ENCODE data around the gene CASTOR2. TPM values are rescaled to one million over a fixed set of nuclear protein-coding genes. Genes with fewer than 3 reads are reported as not detected.
"Not testable (repeated sequence)": the region's sequence is repeated elsewhere in the genome, so short reads cannot be mapped to it uniquely, and the experiment has no call there.

The CASTOR2 gene
- 1 to 10 TPM; 4.9 to 5.0 TPM for total RNA-seq

DNA sequence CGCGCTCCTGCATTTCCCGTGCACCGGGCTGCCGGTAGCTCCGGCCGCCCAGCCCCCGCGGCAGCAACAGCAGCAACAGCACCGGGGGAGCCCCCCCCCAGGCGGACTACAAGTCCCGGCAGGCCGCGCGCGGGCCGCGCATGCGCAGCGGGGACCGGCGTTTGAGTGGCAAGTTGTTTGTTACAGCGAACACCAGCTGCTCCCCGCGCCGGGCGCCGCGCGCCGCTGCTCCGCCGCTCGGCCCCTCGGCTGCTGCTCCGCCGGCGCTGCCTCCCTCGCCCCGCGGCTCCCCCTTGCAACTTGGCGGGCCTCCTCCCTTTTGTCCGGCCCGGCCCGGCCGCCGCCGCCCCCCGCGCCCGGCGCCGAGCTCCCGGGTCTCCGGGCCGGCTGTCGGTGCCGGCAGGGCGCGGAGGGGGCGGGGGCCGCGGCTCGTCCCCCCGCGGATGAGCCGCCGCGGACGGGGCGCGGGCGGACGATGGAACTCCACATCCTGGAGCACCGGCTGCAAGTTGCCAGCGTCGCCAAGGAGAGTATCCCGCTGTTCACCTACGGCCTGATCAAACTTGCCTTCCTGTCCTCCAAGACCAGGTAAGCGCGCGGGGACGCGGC is at the start of gene CASTOR2:
Gene CASTOR2 (plus strand): TSS at position 195 of the 609 bp plus-strand sequence. CDS start 281 bp downstream, at position 476.
- POLR2A ChIA-PET, CTCF ChIA-PET: not testable (repeated sequence)

DNA sequence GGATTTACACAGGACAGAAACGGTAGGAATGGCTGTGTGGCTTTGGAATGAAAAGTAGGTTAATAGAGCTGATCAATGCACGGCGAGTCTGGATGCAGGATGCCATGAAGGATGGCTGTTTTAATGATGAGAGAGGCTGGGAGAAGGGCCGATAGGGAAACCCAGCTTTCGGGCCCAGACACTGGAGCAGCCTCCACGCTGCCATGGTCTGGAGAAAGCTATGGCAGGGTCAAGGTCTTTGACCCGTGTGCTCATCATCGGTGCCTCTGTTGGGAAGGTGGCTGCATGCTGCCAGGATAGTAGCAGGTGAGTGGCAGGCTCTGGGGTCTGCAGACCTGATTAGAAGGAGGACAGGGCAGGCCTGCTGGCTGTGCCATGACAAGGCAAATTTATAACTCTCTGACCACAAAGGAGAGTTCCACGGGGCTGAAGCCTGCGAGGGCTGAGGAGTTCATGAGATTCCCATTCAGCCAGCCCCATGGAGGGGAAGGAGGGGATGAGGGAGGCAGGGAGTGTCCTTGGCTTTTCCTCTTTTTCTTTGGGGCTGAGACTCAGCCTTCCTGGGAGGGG is 42.1 kb upstream of the CASTOR2 start:
- POLR2A ChIA-PET, CTCF ChIA-PET: not testable (repeated sequence)

DNA sequence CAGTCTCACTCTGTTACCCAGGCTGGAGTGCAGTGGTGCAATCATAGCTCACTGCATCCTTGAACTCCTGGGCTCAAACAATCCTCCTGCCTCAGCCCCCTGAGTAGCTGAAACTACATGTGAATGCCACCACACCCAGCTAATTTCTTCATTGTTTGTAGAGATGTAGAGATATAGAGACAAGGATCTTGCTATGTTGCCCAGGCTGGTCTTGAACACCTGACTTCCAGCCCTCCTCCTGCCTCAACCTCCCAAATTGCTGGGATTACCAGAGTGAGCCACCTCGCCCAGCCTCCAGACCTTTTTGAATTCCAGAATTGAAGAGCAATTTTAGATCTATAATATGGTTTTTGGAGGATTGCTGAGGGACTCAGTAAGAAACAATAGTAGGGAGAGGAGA is 40.9 kb upstream of the CASTOR2 start:
- CTCF ChIA-PET, POLR2A ChIA-PET: not testable (repeated sequence)

DNA sequence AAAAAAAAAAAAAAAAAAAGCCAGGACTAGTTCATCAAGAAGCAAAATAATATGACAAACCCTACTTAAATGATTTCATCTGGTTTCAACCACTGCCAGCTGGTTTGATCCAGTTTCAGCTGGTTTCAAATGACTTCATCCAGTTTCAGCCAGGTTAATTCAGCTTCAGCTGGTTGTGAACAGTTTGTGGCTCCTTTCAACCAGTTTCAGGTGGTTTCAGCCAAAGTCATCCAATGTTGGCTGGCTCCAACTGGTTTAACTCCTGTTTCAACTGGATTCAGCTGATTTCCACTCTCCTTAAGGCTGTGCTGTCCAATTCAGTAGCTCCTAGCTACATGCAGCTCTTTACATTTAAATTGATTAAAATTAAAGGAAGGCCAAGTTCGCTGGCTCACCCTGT is 37.5 kb upstream of the CASTOR2 start:
- POLR2A ChIA-PET, CTCF ChIA-PET: not testable (repeated sequence)

DNA sequence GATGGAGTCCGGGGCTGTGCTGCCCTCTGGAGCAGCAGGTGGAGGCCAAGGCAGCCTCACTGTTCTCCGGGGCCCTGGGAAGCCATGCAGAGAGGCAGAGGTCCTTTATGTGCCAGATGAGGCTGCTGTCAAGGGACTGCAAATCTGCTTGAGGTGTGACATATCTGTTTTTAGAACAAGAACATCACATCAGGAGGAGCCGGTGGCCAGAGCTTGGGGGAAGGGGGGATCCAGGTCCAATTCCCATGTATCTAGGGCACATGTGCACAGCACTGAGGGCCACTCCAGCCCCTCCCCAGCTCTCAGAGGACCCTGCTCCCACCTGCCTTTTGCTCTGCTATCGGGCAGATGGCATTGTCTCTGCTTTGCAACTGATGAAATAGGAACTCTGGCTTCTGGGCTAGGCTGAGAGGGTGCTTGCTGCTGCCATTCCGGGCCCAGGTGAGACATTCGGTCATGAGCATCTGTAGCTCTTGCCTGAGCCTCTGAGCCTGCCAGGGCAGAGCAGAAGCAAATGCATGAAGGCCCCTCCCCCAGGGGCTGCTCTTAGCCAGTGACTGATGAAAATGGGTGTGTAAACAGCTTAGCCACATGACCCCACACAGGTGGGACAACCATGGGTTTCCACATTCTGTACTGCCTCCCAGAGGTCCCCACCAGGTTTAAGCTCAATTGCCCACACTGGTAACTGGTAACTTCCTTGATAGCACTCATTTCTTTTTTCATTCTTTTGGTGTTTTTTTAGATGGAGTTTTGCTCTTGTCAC is 32.8 kb upstream of the CASTOR2 start:
- CTCF ChIA-PET, POLR2A ChIA-PET: not testable (repeated sequence)

DNA sequence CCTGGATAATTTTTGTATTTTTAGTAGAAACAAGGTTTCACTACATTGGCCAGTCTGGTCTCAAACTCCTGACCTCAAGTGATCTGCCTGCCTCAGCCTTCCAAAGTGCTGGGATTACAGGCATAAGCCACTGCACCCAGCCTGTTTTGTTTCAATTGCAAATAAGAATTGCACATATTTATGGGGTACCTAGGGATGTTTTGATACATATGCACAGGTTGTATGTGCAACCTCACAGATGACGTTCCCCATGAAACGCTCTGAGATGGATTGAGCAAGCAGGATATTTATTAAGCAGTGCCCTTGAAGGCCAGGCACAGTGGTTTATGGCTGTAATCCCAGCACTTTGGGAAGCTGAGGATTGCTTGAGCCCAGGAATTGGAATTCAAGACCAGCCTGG is 25.1 kb upstream of the CASTOR2 start:
- POLR2A ChIA-PET, CTCF ChIA-PET: not testable (repeated sequence)

DNA sequence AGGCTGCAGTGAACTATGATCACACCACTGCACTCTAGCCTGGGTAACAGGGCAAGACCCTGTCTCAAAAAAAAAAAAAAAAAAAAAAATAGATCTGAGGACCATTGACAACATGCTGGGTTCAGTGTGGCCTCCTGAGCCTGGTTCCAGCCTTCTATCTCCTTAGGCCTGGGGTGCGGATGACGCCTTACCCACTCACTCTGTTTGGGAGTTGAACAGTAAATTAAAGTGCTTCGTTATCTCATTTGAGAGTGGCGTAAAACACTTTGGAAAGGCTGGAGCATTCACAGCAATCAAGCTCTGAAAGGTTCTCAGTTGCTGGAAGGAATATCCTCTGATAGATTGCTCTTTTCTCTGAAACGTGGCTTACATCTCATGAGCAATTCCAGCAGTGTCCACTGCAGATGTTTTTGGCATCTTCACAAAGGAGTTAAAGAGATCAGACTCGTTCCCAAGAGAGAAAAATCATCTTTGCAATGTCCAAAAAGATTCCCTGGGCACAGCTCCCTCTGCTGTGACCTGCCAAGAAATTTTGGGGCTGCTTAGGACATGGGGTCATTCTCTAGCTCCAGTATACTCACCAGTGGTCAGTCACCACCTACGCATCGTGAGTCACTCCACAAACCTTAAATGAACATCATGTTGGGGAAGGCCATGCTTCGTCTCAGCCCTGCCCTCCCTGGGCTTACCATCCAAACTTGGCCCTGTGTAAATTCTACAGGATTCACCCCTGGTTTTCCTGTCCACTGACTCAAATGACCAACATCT is 23.0 kb upstream of the CASTOR2 start:
- CTCF ChIA-PET, POLR2A ChIA-PET: not testable (repeated sequence)

DNA sequence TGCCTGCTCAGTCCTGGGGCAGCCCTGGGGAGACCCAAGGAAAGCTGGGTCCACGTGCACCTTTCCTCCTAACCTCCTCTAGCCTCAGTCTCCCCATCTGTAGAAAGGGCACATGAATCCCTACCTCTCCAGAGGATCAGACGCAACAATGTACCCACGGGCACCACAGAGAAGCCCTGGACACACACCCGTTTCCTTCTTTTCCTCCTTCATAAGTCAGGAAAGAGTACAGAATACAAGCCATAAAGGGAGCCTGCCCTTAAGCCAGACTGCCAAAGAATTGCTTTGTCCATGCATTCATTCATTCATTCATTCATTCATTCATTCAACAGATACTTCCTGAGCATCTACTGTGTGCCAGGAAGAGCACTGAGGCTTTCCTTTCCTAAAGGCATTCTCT is 20.6 kb upstream of the CASTOR2 start:
- CTCF ChIA-PET, POLR2A ChIA-PET: not testable (repeated sequence)

DNA sequence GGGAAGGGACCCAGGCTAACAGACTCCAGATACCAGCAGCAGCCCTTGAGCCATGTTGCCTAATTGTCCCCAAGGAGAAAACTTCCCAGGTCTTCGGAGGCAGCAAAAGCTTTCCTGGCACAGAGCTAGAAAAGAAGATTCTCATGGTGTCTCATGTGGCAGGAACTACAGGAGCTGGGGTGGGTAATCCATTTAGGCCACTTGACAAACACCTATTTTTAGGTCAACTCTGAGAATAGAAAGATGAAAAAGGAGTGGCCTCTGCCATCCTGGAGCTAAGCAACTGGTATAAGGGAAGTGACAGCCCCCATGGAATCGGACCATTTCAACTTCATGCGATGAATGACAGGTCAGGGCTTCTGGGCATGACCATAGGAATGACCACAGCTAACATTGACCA is 16.8 kb upstream of the CASTOR2 start:
- POLR2A ChIA-PET, CTCF ChIA-PET: not testable (repeated sequence)

DNA sequence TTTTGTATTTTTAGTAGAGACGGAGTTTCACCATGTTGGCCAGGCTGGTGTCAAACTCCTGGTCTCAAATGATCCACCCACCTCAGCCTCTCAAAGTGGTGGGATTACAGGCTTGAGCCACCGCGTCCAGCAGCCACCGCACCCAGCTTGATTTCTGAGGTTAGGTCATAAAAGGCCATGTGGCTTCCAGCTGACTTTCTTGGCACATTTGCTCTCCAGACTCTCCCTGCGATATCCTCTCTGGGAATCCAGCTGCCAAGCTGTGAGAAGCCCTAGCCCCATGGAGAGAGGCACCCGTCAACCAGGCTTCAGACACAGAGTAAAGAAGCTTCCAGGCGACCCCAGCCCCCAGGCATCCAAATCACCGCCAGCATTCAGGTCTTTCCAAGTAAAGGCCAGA is 10.7 kb upstream of the CASTOR2 start:
- CTCF ChIA-PET, POLR2A ChIA-PET: not testable (repeated sequence)

DNA sequence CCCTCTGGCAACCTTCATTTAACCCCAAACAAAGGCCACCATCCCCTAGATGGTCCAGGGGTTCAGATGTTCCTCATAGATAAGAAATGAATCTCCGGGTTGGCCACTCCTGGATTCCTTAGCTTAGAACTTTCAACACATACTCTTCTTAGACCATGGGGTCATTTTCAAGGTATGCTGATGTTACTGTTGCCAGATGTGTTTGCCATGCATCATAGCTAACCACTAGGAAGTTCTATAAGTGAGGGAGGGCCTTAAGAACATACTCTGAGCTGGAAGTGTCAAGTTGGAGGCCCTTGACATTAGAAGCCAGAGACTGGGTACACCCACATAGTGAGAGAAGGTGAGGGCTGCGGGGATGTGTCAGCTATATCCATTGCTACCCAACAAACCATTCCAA is 6.2 kb upstream of the CASTOR2 start:
- POLR2A ChIA-PET, CTCF ChIA-PET: not testable (repeated sequence)

DNA sequence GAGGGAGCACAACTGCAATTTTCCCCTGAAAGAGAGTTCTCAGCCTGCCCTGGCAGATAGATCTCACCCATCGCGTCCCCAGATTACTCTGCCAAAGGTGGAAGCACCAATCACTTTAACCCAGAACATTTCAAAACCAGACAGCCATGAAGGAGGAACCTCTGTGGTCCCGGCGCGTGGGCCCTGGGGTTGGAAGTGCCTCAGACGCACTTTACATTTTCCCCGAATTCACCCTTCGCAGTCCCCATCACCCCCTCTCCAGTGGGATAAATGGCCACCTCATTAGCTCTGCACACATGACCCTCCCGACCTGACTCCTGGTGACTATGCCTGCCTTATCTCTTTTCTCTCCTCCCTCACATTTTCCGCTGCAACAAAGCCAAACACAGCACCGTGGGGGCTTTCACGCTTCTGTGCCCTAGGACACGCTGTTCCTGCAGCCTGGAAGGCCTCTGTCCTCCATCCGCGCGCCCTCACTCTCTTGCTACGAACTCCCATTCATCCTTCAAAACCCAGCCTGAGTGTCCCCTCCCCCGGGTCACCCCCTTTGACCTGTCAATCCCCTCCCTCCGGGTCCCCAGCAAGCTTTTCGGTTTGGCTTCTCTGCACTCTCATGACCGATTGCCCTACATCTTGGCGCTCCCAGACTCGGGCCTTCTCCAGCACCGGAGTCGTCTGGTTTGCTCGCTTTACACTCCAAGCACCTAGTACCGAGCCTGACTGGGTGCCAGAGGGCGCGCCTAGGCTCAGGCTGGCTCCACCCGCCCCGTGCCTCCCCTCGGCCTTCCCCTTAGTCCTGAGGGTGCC is 598 bp upstream of the CASTOR2 start:
- CTCF ChIA-PET, POLR2A ChIA-PET: not testable (repeated sequence)

DNA sequence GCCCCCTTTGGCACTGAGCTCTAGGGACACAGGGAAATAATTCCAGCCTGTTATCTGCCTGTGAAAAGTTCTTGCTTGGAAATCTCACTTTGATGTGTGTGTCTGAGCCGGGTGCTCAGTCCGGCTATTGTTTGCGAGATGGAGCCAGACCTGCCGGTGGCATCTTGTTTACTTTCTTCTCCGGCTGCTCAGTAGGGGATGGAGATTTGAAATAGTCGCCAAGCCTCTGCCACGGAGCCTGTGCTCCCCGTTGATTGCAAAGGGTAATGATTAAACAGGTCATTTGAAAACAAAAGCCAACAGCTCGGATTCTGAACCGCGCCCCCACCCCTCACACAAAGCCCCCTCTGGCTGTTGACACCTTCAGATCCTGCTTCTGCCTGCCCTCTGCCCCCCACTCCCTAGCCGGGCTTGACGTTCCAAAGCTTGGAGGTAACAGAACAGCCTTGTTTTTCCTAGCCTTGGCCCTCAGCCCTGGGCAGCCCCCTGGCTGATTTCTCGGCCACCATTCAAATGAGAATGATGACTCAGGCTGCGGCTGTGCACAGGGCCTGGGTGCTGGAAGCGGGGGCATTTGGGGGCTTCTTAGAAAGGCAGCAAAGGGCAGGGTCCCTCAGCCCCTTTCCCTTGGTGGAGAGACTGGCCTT is 1.8 kb downstream of the CASTOR2 start:
- CTCF ChIA-PET, POLR2A ChIA-PET: not testable (repeated sequence)

DNA sequence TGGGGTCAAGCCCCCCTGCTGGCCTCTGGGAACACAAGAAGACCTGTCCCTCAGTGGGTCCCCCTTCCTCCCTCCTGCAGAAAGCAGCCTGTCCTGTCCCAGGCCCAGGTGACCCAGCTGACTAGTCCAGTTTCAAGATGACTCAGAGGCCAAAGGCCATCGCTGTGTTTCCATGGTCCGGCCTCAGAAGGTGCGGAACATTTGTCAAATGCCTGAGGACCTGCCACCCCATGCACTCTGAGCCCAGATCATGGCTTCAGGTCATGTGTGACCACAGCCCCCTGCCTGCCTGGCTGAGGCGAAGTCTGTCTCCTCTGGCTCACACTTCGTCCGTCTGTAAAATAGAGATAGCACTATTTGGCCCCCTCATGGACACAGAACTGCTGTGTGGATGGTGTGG is 2.4 kb downstream of the CASTOR2 start:
- POLR2A ChIA-PET, result not testable (repeated sequence)

DNA sequence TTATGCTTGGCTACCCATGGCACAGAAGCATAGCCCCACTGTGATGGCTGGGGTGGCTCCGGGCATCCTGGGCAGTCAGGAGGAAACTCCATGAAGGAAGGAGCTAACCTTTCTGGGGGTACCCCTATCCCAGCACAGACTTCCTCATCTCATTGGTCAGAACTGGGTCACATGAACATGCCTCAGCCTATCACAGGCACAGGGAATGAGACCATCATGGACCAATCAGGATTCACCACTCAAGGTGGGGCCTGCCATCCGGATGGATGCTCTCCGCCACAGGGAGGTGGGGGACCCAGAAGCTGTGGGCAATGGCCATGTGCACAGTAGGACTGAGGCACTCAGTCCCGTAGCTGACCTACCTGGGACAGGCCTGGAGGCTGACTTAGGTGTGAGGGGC is 6.9 kb downstream of the CASTOR2 start:
- CTCF ChIA-PET, POLR2A ChIA-PET: not testable (repeated sequence)

More for the DNA sequence above, 2.4 kb downstream of the CASTOR2 start:
- CTCF ChIA-PET, result not testable (repeated sequence)

DNA sequence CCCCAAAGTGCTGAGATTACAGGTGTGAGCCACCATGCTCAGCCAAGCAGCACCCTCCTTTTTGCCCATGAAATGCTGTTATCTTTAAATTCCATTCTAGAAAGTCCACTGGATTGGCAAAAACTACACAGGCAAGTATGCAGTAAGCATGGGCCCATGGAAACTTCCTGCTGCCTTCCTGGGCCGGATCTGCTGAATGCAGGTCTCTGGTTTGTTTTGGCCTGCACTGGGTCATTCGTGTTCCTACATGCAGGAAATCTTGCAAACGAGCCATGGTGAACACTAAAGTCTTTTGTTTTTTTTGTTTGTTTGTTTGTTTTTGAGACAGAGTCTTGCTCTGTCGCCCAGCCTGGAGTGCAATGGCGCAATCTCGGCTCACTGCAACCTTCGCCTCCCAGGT is 7.9 kb downstream of the CASTOR2 start:
- POLR2A ChIA-PET, CTCF ChIA-PET: not testable (repeated sequence)

DNA sequence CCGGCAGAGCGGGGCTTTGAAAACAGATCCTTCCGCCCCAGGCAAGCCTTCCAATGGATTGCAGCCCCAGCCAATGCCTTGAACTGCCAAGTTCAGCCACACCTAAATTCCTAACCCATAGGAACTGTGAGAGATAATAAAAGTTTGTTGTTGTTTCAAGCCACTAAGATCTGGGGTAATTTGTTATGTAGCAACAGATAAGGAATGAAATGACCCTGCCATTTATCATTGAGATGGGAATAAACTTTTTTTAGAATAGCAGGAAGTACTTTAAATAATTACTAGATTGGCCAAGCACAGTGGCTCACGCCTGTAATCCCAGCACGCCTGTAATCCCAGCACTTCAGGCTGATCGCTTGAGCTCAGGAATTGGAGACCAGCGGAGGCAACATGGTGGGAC is 11.5 kb downstream of the CASTOR2 start:
- POLR2A ChIA-PET, CTCF ChIA-PET: not testable (repeated sequence)

DNA sequence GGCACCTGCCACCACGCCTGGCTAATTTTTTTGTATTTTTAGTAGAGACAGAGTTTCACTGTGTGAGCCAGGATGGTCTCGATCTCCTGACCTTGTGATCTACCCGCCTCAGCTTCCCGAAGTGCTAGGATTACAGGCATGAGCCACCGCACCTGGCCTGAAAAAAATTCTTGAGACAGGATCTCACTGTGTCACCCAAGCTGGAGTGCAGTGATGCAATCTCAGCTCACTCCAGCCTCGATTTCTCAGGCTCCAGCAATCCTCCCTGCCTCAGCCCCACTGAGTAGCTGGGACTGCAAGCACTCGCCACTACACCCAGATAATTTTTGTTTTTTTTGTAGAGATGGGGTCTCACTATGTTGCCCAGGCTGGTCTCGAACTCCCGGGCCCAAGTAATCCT is 13.0 kb downstream of the CASTOR2 start:
- POLR2A ChIA-PET, CTCF ChIA-PET: not testable (repeated sequence)

DNA sequence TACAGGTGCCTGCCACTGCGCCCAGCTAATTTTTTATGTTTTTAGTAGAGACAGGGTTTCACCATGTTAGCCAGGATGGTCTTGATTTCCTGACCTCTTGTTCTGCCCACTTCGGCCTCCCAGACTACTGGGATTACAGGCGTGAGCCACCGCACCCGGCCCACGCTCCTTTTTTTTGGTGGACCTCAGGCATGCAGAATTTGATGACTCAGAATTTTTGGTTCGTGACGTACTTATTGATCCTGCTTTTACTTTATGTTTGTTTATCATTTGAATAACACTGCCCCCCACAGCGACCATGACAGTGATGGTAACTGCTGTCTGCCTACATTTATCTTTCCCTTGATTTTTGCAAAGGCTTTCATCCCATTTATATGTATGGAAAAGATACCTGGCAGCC is 23.9 kb downstream of the CASTOR2 start:
- CTCF ChIA-PET, POLR2A ChIA-PET: not testable (repeated sequence)

DNA sequence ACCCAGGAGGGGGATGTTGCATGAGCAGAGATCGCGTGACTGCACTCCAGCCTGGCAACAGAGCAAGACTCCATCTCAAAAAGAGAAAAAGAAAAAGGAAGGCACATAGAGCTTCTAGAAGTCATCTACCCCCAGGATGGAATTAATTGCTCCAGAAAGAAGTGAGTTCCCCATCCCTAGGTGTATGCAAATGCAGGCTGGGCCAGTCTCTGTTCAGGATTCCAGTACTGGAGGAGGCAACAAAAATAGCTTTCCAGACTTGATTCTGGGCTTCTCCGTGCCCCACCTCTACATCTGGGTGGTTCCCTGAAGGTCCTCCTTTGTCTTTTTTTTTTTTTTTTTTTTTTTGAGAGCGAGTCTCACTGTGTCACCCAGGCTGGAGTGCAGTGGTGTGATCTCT is 28.6 kb downstream of the CASTOR2 start:
- ChIA-PET POLR2A (no interaction called here), CTCF (no interaction called here)
